ENCODE measurements around the gene IQCE.
A peak's percentile ranks its signal among the peaks of the same experiment; 100 is the strongest.

Gene IQCE

DNA sequence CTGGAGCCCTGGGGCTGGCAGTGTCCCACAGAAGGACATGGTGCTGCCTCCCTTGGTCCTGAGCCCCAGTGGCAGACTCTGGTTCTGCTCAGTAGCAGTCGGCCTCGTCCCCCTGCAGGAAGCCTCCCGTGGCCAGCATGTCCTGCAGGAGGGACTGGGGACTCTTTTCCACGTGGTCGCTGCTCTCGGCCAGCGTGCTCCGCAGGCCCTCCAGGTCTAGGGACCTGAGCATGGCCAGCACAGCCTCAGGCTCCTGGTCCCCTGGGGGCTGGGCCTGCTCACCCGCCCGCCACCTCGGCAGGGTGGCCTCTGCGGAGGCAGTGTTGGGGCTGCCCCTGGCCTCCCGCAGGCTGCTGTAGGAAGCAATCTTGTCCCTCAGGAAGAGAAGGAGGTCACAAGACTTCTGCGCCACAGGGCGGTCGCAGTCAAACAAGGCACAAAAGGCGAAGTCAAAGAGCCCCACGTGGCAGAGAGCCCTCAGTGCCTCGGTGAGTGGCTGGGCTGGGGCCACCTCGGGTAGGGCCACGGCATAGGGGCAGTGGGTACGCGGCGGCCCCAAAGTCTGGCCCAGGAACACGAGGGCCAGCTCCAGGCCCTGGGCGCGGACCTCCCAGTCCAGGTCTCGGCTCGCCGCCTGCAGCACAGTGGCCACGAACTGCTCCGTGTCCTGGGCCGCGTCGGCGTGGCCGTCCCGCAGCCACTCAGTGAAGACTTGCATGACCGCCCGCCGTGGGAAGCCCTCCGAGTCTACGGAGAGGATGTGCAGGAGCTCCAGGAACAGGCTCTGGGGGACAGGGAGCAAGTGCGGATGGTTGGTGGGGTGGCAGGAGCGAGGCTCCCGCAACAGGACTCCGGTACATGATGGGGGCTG, 20.6 kb upstream of the IQCE start:
- peak; percentile 5; the same call in 1 of the 2 replicates for TF ChIP-seq POLR2A (IDR thresholded peaks at IDR 0.05; ENCODE audit: low read depth, low read length)
- FAIRE-seq = no peak
- DNase-seq (ENCODE audit: insufficient read length, low spot score) = no peak

DNA sequence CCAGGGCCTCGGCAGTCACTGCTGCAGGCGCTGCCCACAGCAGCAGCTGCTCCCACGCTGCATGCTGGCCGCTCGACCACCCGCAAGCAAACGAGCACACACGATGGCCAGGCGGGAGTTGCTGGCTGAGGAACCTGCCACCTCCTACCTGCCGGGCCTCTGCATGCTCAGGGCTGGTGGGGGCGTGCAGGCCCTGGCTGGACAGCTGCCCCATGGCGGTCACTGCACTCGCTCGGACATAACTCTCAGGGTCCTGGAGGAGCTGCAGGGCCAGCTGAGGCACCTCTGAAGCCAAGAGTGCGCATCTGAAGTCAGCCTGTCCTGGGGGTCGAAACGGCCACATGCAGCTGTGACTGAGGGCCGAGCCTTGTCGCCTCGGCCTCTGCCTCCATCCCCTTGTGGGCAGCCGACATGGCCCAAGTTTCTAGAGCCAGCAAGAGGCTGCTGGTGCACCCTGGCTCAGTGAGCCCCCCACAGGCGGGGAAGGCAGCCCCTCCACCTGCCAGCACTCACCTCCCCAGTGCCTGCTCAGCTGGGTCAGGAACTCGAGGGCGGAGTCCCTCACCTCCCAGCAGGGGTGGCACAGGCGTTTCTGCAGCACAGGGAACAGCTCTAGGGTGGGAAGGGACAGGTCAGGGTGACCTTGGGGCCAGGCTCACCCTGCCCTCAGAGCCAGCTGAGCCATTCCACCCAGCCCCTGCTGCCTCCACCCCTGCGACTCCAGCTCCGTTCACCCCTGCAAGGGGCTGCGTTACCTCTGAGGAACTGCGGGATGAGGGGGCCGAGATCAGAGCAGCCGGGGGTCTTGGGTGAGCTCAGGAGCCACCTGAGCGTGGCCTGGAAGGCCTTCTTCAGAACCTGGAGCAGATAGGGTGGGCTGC, 19.5 kb upstream of the IQCE start:
- FAIRE-seq (no peak), DNase-seq (ENCODE audit: insufficient read length, low spot score) (no peak)
- no peak for TF ChIP-seq POLR2A (IDR thresholded peaks at IDR 0.05; ENCODE audit: low read depth, low read length)

DNA sequence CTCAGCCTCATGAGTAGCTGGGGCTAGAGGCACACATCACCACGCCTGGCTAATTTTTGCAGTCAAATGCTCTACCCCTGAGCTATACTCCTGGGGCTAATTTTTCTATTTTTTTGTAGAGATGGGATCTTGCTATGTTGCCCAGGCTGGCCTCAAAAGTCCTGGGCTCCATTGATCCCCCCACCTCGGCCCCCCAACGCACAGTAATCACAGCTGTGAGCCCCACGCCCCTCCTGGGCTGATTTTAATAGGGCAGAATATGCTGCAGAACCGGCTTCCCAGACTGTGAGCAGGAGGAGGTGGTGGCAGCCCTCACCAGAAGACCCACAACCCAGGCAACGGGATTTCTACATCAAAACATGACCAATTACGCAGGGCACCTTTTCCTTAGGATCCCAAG, 18.6 kb upstream of the IQCE start:
- DNase-seq (ENCODE audit: insufficient read length, low spot score) (no peak), FAIRE-seq (no peak)
- no peak for TF ChIP-seq POLR2A (IDR thresholded peaks at IDR 0.05; ENCODE audit: low read depth, low read length)

DNA sequence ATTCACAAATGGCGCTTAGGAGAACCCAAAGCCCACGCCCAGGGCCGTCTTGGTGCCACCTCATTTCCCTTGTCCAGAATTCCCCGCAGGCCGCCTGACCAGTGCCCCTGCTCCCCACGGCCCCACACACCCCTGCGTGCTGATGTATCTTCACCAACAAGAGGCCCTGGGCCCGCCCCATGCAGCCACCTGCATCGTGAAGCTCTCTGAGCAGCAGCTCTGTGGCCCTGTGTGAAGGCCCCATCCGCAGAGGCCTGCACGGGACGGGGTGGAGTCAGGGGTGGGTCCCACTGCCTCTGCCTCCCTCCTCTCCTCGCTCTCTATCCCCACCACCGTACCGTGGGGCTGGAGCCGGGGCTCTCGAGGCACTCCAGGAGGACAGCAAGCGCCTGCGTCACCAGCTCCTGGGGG, 18.1 kb upstream of the IQCE start:
- FAIRE-seq (no peak), DNase-seq (ENCODE audit: insufficient read length, low spot score) (peak; percentile 23)
- TF ChIP-seq POLR2A (IDR thresholded peaks at IDR 0.05; ENCODE audit: low read depth, low read length) = no peak

DNA sequence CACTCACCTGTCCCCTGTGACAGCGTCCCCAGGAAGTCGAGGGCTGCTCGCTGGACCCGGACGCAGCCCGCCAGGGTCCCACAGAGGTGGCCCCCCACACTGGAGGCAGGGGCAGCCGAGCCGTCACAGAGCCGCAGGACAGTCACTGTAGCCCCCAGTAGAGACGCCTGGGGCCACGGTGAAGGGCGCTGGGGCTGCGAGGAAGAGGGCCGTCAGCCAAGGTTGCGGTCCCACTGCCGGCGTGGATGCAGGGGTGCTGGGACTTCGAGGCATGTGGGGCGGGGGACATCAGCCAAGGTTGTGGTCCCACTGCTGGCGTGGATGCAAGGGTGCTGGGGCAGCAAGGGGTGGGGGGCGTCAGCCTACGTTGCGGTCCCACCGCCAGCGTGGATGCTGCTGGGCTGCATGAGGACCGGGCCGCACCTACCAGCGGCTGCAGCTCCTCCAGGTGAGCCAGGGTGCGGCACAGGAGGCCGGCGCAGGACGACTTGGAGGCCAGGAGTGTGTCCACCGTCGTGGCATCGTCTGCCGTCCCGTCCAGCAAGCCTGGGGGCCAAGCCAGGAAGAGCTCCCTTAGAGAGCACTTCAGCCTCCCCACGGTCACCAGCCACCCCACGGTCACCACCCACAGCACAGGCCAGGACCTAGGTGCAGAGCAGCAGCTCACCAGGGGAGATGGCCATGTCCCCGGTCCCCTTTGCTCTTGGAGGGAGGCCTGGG, 17.3 kb upstream of the IQCE start:
- DNase-seq (ENCODE audit: insufficient read length, low spot score) = peak; percentile 10
- FAIRE-seq = no peak

DNA sequence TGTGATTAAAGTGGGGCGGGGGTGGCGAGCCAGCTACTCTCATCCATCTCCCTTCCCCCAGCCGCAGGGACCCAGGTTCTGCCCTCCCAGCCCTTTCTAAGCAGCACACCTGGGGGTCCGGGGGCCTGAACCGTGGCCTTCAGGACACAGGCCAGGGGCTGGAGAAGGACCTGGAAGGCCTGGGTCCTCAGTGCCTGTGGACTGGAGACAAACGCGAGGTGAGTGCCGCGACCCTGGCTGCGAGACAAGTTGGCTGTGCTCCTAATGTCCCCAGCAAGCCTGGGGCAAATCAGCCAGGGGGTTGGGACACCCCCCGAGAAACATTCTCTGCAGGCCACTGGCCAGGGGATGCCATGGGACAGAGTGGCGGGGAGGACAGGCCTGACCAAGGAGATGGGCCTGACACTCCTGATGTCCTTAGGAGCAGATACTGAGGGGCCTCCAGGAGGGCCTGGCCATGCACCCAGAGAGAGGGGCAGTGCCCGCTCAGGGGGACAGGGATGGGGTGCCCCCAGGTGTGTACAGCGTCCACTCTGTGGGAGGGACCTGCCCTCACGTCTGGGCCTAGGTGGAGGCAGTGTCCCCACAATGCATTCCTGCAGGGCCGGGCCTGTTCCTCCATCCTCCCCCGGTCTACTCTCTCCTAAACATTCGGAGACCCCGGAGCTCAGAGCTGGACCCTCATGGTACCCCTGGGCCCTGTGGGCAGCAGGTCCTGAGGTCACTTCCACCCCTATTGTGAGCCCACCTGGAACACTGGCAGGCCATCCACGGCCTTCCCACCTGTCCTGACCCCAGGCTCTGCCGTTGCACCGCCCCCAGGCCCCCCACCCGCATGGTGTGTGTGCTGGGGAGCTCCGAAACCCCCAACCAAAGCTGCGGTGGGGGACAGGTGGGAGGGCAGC, 16.5 kb upstream of the IQCE start:
- FAIRE-seq (no peak), DNase-seq (ENCODE audit: insufficient read length, low spot score) (no peak)

More for the DNA sequence above, 17.3 kb upstream of the IQCE start:
- no peak for TF ChIP-seq POLR2A (IDR thresholded peaks at IDR 0.05; ENCODE audit: low read depth, low read length)

DNA sequence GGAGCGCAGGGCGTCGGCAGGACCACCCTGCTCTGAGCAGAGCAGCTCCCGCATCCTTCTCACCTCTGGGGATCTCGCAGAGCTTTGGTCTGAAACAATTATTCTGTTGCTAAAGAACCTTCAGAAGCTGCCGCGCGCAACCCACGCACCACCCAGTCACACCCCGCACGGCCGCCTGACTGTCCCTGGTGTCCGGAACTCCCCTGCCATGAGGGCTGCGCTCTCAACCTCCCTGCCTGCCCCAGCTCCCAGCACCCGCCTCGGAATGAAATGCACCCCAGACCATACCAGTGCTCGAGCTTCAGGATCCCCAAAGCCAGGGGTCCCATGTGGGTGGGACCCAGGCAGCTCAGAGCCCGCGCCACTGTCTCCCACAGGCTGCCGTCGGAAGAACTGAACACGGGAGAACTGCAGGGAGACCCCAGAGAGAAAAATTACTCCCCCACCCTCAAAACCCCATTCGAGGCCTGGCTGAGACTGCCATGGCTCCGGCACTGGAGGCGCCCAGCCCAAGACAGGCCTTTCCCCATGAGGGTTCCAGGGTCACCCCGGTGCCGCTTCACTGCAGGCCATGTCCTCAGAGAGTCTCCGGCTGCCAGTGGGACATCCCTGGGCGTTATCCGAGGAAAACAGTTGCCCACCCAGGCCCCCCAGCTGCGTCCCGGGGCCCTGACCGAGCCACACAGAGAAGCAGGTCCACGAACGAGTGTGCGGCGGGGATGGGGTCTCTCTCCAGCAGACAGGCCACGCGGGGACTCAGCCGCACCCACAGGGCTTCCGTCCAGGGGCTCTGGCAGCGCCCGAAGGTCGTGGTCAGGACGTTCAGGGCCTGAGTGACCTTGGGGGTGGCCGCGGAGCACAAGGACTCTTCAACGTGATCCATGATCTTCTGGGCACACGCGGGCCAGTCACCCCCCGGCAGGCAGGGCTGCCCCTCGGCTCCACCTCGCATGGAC, 15.6 kb upstream of the IQCE start:
- no peak for TF ChIP-seq POLR2A (IDR thresholded peaks at IDR 0.05; ENCODE audit: low read depth, low read length)
- FAIRE-seq = no peak
- DNase-seq (ENCODE audit: insufficient read length, low spot score) = no peak

More for the DNA sequence above, 16.5 kb upstream of the IQCE start:
- no peak for TF ChIP-seq POLR2A (IDR thresholded peaks at IDR 0.05; ENCODE audit: low read depth, low read length)

DNA sequence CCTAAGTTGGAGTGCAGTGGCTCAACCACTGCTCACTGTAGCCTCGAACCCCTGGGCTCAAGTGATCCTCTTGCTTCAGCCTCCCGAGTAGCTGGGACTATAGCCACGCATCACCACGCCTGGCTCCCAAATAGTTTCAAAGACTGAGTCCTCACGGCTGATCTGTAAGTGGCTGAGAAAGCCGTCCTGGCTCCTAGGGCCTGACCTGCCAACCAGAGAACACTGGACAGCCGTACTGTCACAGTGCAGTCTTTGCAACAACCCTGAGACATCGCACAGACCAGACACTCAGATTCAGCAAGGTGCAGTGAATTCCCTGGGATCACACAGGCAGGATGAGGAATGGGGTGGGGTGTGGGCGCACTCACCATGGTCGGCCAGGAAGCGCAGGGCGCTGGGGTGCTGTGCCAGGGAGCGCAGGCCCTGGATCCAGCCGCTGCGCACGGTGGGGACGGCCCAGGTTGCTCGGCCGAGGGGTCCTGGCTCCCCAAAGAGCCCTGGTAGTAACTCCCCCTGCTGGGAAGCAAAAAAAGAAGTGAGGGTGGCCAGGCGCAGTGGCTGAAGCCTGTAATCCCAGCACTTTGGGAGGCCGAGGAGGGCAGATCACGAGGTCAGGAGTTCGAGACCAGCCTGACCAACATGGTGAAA, 14.1 kb upstream of the IQCE start:
- DNase-seq (ENCODE audit: insufficient read length, low spot score) = no peak
- TF ChIP-seq POLR2A (IDR thresholded peaks at IDR 0.05; ENCODE audit: low read depth, low read length) = no peak
- no peak for FAIRE-seq

DNA sequence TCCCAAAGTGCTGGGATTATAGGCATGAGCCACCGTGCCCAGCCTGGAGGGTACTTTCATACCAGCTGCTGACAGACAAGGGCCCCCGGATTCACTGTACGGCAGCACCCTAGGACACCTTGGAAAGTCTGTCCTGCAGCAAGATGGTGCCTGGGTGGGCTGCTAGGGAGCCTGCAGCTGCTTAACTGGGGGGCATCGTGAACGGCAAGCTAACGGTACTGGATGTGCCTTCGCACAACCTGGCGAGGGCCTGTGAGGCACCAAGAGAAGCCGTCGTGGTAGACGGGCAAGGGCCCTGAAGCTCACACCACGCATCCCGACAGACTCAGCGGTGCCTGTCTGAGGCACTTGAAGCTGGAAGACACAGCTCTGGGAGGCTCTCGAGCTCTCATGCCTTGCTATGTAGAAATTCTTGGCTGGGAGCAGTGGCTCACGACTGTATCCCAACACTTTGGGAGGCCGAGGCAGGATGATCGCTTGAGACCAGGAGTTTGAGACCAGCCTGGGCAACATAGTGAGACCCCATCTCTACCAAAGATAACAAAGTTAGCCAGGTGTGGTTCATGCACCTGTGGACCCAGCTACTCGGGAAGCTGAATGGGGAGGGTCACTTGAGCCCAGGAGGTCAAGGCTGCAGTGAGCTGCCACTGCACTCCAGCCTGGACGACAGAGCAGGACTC, 12.9 kb upstream of the IQCE start:
- TF ChIP-seq POLR2A (IDR thresholded peaks at IDR 0.05; ENCODE audit: low read depth, low read length) = no peak
- no peak for FAIRE-seq

DNA sequence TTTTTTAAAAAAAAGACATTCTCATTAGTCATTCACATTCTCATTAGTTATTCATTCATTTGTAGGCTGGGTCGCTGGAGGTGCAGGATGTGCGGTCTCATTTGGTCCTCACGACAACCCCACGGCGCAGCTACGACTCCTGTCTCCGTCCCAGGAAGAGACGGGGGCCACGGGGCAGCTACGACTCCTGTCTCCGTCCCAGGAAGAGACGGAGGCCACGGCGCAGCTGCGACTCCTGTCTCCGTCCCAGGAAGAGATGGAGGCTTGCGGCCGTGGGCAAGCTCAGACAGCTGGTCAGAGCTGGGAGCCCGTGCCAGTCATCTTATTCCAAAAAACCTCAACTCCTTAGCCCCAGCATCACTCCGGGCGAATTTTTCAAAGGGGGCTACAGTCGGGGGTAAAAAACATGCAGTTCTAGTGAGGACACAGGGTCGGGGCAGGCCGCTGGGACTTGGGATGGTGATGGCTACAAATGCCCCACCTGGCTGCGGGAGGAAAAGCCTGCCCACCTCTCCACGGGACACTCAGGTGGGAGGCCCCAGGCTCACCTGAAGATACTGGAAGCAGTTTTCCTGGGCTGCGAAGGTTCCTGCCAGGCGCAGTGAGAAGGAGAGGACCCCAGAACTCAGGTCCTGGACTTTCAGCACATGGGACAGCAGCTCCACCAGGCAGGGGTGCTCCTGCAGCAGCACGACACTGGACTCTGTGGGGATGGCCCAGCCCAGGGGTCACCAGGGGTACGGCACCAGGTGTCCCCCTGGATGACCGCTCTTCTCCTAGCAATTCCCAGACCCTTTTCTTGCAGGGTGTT, 11.8 kb upstream of the IQCE start:
- TF ChIP-seq POLR2A (IDR thresholded peaks at IDR 0.05; ENCODE audit: low read depth, low read length) = no peak
- DNase-seq (ENCODE audit: insufficient read length, low spot score) = no peak
- FAIRE-seq = no peak

More for the DNA sequence above, 12.9 kb upstream of the IQCE start:
- no peak for DNase-seq (ENCODE audit: insufficient read length, low spot score)
